Chondrocyte (in vitro differentiated cells): ENCODE results near the gene TRIM41. TPM values are rescaled to one million over a fixed set of nuclear protein-coding genes. Genes with fewer than 3 reads are reported as not detected.

Experiments
- DNase-seq: peaks from one replicate; pipeline ENCODE4 v3.0.0; 2021; ENCODE audit warnings: mixed read lengths, low spot score
- H3K27ac Mint-ChIP-seq: one replicate; pipeline ENCODE4 v1.8.0; 2021; ENCODE audit warnings: mild to moderate bottlenecking, moderate library complexity, mixed read lengths; ENCODE audit not compliant: unreplicated experiment
- H3K27me3 Mint-ChIP-seq: 2 replicates; pipeline ENCODE4 v1.8.0; 2021; ENCODE audit warnings: low read depth, mixed read lengths
- H3K36me3 Mint-ChIP-seq: 2 replicates; pipeline ENCODE4 v1.8.0; 2021; ENCODE audit warnings: low read depth, mixed read lengths
- H3K4me1 Mint-ChIP-seq: 2 replicates; pipeline ENCODE4 v1.8.0; 2021; ENCODE audit warnings: low read depth, mild to moderate bottlenecking, mixed read lengths
- H3K4me3 Mint-ChIP-seq: one replicate; pipeline ENCODE4 v1.8.0; 2021; ENCODE audit warnings: mild to moderate bottlenecking, moderate library complexity, mixed read lengths; ENCODE audit not compliant: unreplicated experiment
- H3K9me3 Mint-ChIP-seq: 2 replicates; pipeline ENCODE4 v1.8.0; 2021; ENCODE audit warnings: low read depth, mixed read lengths
- CTCF ChIP-seq: fragments of 200-600 bp; sonication (generic); IDR thresholded peaks from 2 replicates; pipeline ENCODE4 v1.5.0; 2021; ENCODE audit warnings: antibody characterized with exemption, mild to moderate bottlenecking, moderate library complexity
- total RNA-seq: library from RNA; stranded (reverse); gene quantifications from 3 replicates; pipeline ENCODE4 v1.2.1, GENCODE V29; 2021

The TRIM41 gene
- total RNA-seq, 1 donor from 2014 or later, result 19.3 TPM

GRCh38 chr5:181194489-181195248 is 28.4 kb upstream of the TRIM41 start:
- H3K27ac Mint-ChIP-seq, result no peak overlapping the region
- no peak for TF ChIP-seq CTCF
- H3K4me3 Mint-ChIP-seq, result no peak overlapping the region
- H3K27me3 Mint-ChIP-seq, result no peaks in the 10 kb centered on the region
- H3K36me3 Mint-ChIP-seq, result no peaks in the 10 kb centered on the region
- peaks cover 35% of the 10 kb centered on the region for H3K4me1 Mint-ChIP-seq
- H3K9me3 Mint-ChIP-seq, result no peaks in the 10 kb centered on the region
- no peak for DNase-seq

GRCh38 chr5:181195249-181195761 is 27.8 kb upstream of the TRIM41 start:
- no peak for DNase-seq
- Mint-ChIP-seq H3K27me3 (no peaks in the 10 kb centered on the region), H3K9me3 (no peaks in the 10 kb centered on the region), H3K4me1 (peaks cover 29% of the 10 kb centered on the region), H3K36me3 (no peaks in the 10 kb centered on the region), H3K4me3 (no peak overlapping the region), H3K27ac (no peak overlapping the region)
- no peak for TF ChIP-seq CTCF

GRCh38 chr5:181197326-181197951 is 25.6 kb upstream of the TRIM41 start:
- Mint-ChIP-seq H3K4me3 (no peak overlapping the region), H3K4me1 (peaks cover 21% of the 10 kb centered on the region), H3K27me3 (no peaks in the 10 kb centered on the region), H3K27ac (no peak overlapping the region), H3K9me3 (no peaks in the 10 kb centered on the region), H3K36me3 (no peaks in the 10 kb centered on the region)
- TF ChIP-seq CTCF, result no peak
- no peak for DNase-seq

- TF ChIP-seq CTCF, result no peak
- no peak overlapping the region for H3K27ac Mint-ChIP-seq
- DNase-seq, result no peak
- no peaks in the 10 kb centered on the region for H3K36me3 Mint-ChIP-seq
- H3K4me1 Mint-ChIP-seq, result peaks cover 16% of the 10 kb centered on the region
- H3K4me3 Mint-ChIP-seq, result no peak overlapping the region
- no peaks in the 10 kb centered on the region for H3K27me3 Mint-ChIP-seq
- H3K9me3 Mint-ChIP-seq, result no peaks in the 10 kb centered on the region
Observed at GRCh38 chr5:181198106-181198685, 24.9 kb upstream of the TRIM41 start.

- no peaks in the 10 kb centered on the region for H3K36me3 Mint-ChIP-seq
- H3K4me3 Mint-ChIP-seq, result no peak overlapping the region
- peaks cover 17% of the 10 kb centered on the region for H3K4me1 Mint-ChIP-seq
- no peaks in the 10 kb centered on the region for H3K27me3 Mint-ChIP-seq
- no peak for DNase-seq
- TF ChIP-seq CTCF, result no peak
- H3K9me3 Mint-ChIP-seq, result no peaks in the 10 kb centered on the region
- no peak overlapping the region for H3K27ac Mint-ChIP-seq
Observed at GRCh38 chr5:181198905-181199519, 24.1 kb upstream of the TRIM41 start.
